ENCODE data around the gene POLR3A.

Gene POLR3A

GRCh38 chr10:77962350-77963146, 66.8 kb downstream of the POLR3A start:
- no peaks in the 10 kb centered on the region for H3K27me3 ChIP-seq
- H3K4me2 ChIP-seq: no peak overlapping the region
- no peak for TF ChIP-seq Cebpa-rat (IDR thresholded peaks at IDR 0.05)
- no peaks in the 10 kb centered on the region for H4K20me1 ChIP-seq
- H3K4me1 ChIP-seq: peaks cover 0 to 13% (median 7%) of the 10 kb centered on the region in 10 experiments; a peak in 15 of 20 replicates
- H3K9ac ChIP-seq: no peak overlapping the region
- no peak overlapping the region for H3K4me3 ChIP-seq
- peaks cover 0 to 4% (median 0%) of the 10 kb centered on the region in 11 experiments; a peak in 1 of 22 replicates for H3K36me3 ChIP-seq
- no peak overlapping the region for H3K27ac ChIP-seq
- peaks cover 16 to 37% (median 28%) of the 10 kb centered on the region in 11 experiments for H3K9me3 ChIP-seq (replicated peaks in 1 of 11)

- peaks cover 0 to 6% (median 4%) of the 10 kb centered on the region in 10 experiments; a peak in 11 of 20 replicates for H3K4me1 ChIP-seq
- H3K27me3 ChIP-seq: no peaks in the 10 kb centered on the region
- H3K36me3 ChIP-seq: peaks cover 0 to 4% (median 0%) of the 10 kb centered on the region in 11 experiments; a peak in 1 of 22 replicates
- peaks cover 16 to 37% (median 28%) of the 10 kb centered on the region in 11 experiments for H3K9me3 ChIP-seq (replicated peaks in 1 of 11)
- H4K20me1 ChIP-seq: no peaks in the 10 kb centered on the region
- no peak overlapping the region for H3K9ac ChIP-seq
- no peak overlapping the region for H3K27ac ChIP-seq
- no peak overlapping the region for H3K4me3 ChIP-seq
- no peak overlapping the region for H3K4me2 ChIP-seq
- no peak for TF ChIP-seq Cebpa-rat (IDR thresholded peaks at IDR 0.05)
Measured at GRCh38 chr10:77961668-77962067, 67.6 kb downstream of the POLR3A start.

- no peak overlapping the region for H3K9ac ChIP-seq
- peaks cover 0 to 6% (median 0%) of the 10 kb centered on the region in 10 experiments; a peak in 1 of 20 replicates for H3K4me1 ChIP-seq
- H3K36me3 ChIP-seq: peaks cover 0 to 4% (median 0%) of the 10 kb centered on the region in 11 experiments; a peak in 1 of 22 replicates
- H4K20me1 ChIP-seq: no peaks in the 10 kb centered on the region
- no peak for TF ChIP-seq Cebpa-rat (IDR thresholded peaks at IDR 0.05)
- no peaks in the 10 kb centered on the region for H3K27me3 ChIP-seq
- H3K4me2 ChIP-seq: no peak overlapping the region
- peaks cover 15 to 36% (median 24%) of the 10 kb centered on the region in 11 experiments for H3K9me3 ChIP-seq (replicated peaks in 1 of 11)
- no peak overlapping the region for H3K4me3 ChIP-seq
- no peak overlapping the region for H3K27ac ChIP-seq
Measured at GRCh38 chr10:77960829-77961329, 68.4 kb downstream of the POLR3A start.

GRCh38 chr10:77959887-77960455, 69.3 kb downstream of the POLR3A start:
- no peak overlapping the region for H3K9ac ChIP-seq
- no peaks in the 10 kb centered on the region for H4K20me1 ChIP-seq
- H3K27me3 ChIP-seq: no peaks in the 10 kb centered on the region
- H3K27ac ChIP-seq: no peak overlapping the region
- H3K4me1 ChIP-seq: no peaks in the 10 kb centered on the region
- peaks cover 0 to 4% (median 0%) of the 10 kb centered on the region in 11 experiments; a peak in 1 of 22 replicates for H3K36me3 ChIP-seq
- H3K4me2 ChIP-seq: no peak overlapping the region
- H3K9me3 ChIP-seq (replicated peaks in 1 of 11): peaks cover 11 to 29% (median 18%) of the 10 kb centered on the region in 11 experiments
- no peak overlapping the region for H3K4me3 ChIP-seq
- 0 out of 22 replicates have a peak, but pooled peaks of 1 of the 11 experiments have one; percentile 9 for TF ChIP-seq Cebpa-rat (IDR thresholded peaks at IDR 0.05)

GRCh38 chr10:77959384-77959783, 69.9 kb downstream of the POLR3A start:
- Histone ChIP-seq H3K36me3 (peaks cover 0 to 4% (median 0%) of the 10 kb centered on the region in 11 experiments; a peak in 1 of 22 replicates), H3K9ac (no peak overlapping the region), H3K4me3 (no peak overlapping the region), H3K27me3 (no peaks in the 10 kb centered on the region), H3K27ac (no peak overlapping the region), H3K4me1 (no peaks in the 10 kb centered on the region), H3K9me3 (replicated peaks in 1 of 11) (peaks cover 7 to 23% (median 15%) of the 10 kb centered on the region in 11 experiments), H4K20me1 (no peaks in the 10 kb centered on the region), H3K4me2 (no peak overlapping the region)
- TF ChIP-seq Cebpa-rat (IDR thresholded peaks at IDR 0.05): no peak

GRCh38 chr10:77955136-77955535, 74.2 kb downstream of the POLR3A start:
- H3K27me3 ChIP-seq: no peaks in the 10 kb centered on the region
- no peak overlapping the region for H3K27ac ChIP-seq
- H3K9ac ChIP-seq: no peak overlapping the region
- no peaks in the 10 kb centered on the region for H4K20me1 ChIP-seq
- peaks cover 35 to 53% (median 44%) of the 10 kb centered on the region in 11 experiments for H3K9me3 ChIP-seq (replicated peaks in 1 of 11)
- H3K36me3 ChIP-seq: no peaks in the 10 kb centered on the region; a peak in 1 of 22 replicates
- no peaks in the 10 kb centered on the region for H3K4me1 ChIP-seq
- no peak for TF ChIP-seq Cebpa-rat (IDR thresholded peaks at IDR 0.05)
- H3K4me3 ChIP-seq: no peak overlapping the region
- no peak overlapping the region for H3K4me2 ChIP-seq

- no peak for TF ChIP-seq Cebpa-rat (IDR thresholded peaks at IDR 0.05)
- Histone ChIP-seq H4K20me1 (no peaks in the 10 kb centered on the region), H3K4me1 (no peaks in the 10 kb centered on the region), H3K9me3 (replicated peaks in 1 of 11) (peaks cover 44 to 58% (median 52%) of the 10 kb centered on the region in 11 experiments), H3K4me2 (no peak overlapping the region), H3K4me3 (no peak overlapping the region), H3K27me3 (no peaks in the 10 kb centered on the region), H3K27ac (no peak overlapping the region), H3K36me3 (no peaks in the 10 kb centered on the region; a peak in 1 of 22 replicates), H3K9ac (no peak overlapping the region)
Measured at GRCh38 chr10:77949167-77949566, 80.1 kb downstream of the POLR3A start.

GRCh38 chr10:77946084-77946483, 83.2 kb downstream of the POLR3A start:
- H4K20me1 ChIP-seq: no peaks in the 10 kb centered on the region
- H3K9me3 ChIP-seq (replicated peaks in 1 of 11): peaks cover 20 to 27% (median 23%) of the 10 kb centered on the region in 11 experiments
- H3K27me3 ChIP-seq: no peaks in the 10 kb centered on the region
- no peak for TF ChIP-seq Cebpa-rat (IDR thresholded peaks at IDR 0.05)
- H3K9ac ChIP-seq: no peak overlapping the region
- no peaks in the 10 kb centered on the region for H3K4me1 ChIP-seq
- no peak overlapping the region for H3K4me3 ChIP-seq
- H3K27ac ChIP-seq: no peak overlapping the region
- no peak overlapping the region for H3K4me2 ChIP-seq
- no peaks in the 10 kb centered on the region; a peak in 1 of 22 replicates for H3K36me3 ChIP-seq

GRCh38 chr10:77944519-77944918, 84.8 kb downstream of the POLR3A start:
- no peaks in the 10 kb centered on the region for H3K36me3 ChIP-seq

More at GRCh38 chr10:77944519-77944918, 84.8 kb downstream of the POLR3A start:
- Histone ChIP-seq H3K4me1 (no peaks in the 10 kb centered on the region), H3K9ac (no peak overlapping the region), H3K4me3 (no peak overlapping the region), H3K4me2 (no peak overlapping the region), H3K9me3 (replicated peaks in 1 of 11) (peaks cover 6 to 12% (median 7%) of the 10 kb centered on the region in 11 experiments; a peak in 18 of 22 replicates), H3K27me3 (no peaks in the 10 kb centered on the region), H3K27ac (no peak overlapping the region), H4K20me1 (no peaks in the 10 kb centered on the region)
- TF ChIP-seq Cebpa-rat (IDR thresholded peaks at IDR 0.05): no peak

Data from BLaER1 treated with 17β-estradiol and CSF1 and Interleukin-3, amounts not matched to agents 10 nM and 100 nM (cell line).